HEK293 (cell line): ENCODE measurements around the gene CDH24.

ENCODE experiments used
- CTCF ChIA-PET: fragments of 350-600 bp; formaldehyde crosslinking; extraction: SDS; loops from one replicate; lab custom pipeline; 2021; ENCODE audit warnings: antibody characterized with exemption; lab: Yijun Ruan, JAX
- POLR2A ChIA-PET: fragments of 300-600 bp; formaldehyde crosslinking; extraction: SDS; loops from one replicate; lab custom pipeline; 2020; ENCODE audit warnings: antibody characterized with exemption, inconsistent platforms; lab: Yijun Ruan, JAX
- H3K27ac ChIP-seq: fragments of 200-500 bp; sonication (Bioruptor generic); 2 replicates; pipeline ENCODE4 v1.5.1; 2014; ENCODE audit warnings: low read depth, low read length, control low read depth, inconsistent platforms; ENCODE audit errors: extremely low read depth
- H3K36me3 ChIP-seq, 2 experiments: fragments of 200-500 bp in 1 of 2; sonication (Bioruptor generic) in 1 of 2; 1 replicate in 1 of 2; 2 replicates in 1 of 2; pipeline ENCODE4 v1.5.1; 2014 to 2017; ENCODE audit warnings: inconsistent platforms in 2 of 2, low read length in 2 of 2; ENCODE audit not compliant: control insufficient read depth in 2 of 2, insufficient read depth in 1 of 2
- H3K4me1 ChIP-seq: fragments of 200-500 bp; sonication (Bioruptor generic); 2 replicates; pipeline ENCODE4 v1.5.1; 2014; ENCODE audit warnings: mild to moderate bottlenecking, low read length, inconsistent platforms; ENCODE audit not compliant: control insufficient read depth, insufficient read depth
- H3K4me3 ChIP-seq: 2 replicates; pipeline ENCODE4 v1.5.1; 2011; ENCODE audit warnings: low read depth, mild to moderate bottlenecking, control low read depth, low read length, moderate library complexity
- H3K9me3 ChIP-seq: fragments of 200-500 bp; sonication (Bioruptor generic); 2 replicates; pipeline ENCODE4 v1.5.1; 2014; ENCODE audit warnings: low read depth, low read length, inconsistent platforms; ENCODE audit not compliant: control insufficient read depth, insufficient read depth
- GLIS1 ChIP-seq: fragments of 450-650 bp; formaldehyde crosslinking; IDR thresholded peaks from 2 replicates; pipeline ENCODE4 v1.5.1; 2016; ENCODE audit warnings: missing biosample characterization, missing genetic modification characterization
- IKZF3 ChIP-seq: fragments of 450-650 bp; IDR thresholded peaks from 2 replicates; pipeline ENCODE4 v1.5.0; 2018; ENCODE audit warnings: missing biosample characterization, mild to moderate bottlenecking, missing genetic modification characterization, moderate library complexity
- KLF17 ChIP-seq: fragments of 450-650 bp; formaldehyde crosslinking; IDR thresholded peaks from 2 replicates; pipeline ENCODE4 v1.5.1; 2016; ENCODE audit warnings: missing biosample characterization, missing genetic modification characterization
- KLF8 ChIP-seq: fragments of 450-650 bp; formaldehyde crosslinking; IDR thresholded peaks from 2 replicates; pipeline ENCODE4 v1.5.1; 2016; ENCODE audit warnings: missing biosample characterization, missing genetic modification characterization
- SALL2 ChIP-seq: fragments of 450-650 bp; formaldehyde crosslinking; IDR thresholded peaks from 2 replicates; pipeline ENCODE4 v1.5.0; 2017; ENCODE audit warnings: missing biosample characterization, mild to moderate bottlenecking, missing genetic modification characterization, borderline replicate concordance
- SP3 ChIP-seq: fragments of 450-650 bp; formaldehyde crosslinking; IDR thresholded peaks from 2 replicates; pipeline ENCODE4 v1.5.1; 2016; ENCODE audit warnings: missing biosample characterization, missing genetic modification characterization
- ZBTB17 ChIP-seq: fragments of 450-650 bp; formaldehyde crosslinking; IDR thresholded peaks from 2 replicates; pipeline ENCODE4 v1.5.1; 2016; ENCODE audit warnings: missing biosample characterization, missing genetic modification characterization
- ZBTB44 ChIP-seq: fragments of 450-650 bp; IDR thresholded peaks from 2 replicates; pipeline ENCODE4 v1.5.1; 2018; ENCODE audit warnings: missing biosample characterization, mild to moderate bottlenecking, missing genetic modification characterization
- ZBTB48 ChIP-seq: fragments of 450-650 bp; formaldehyde crosslinking; IDR thresholded peaks from 2 replicates; pipeline ENCODE4 v1.5.1; 2016; ENCODE audit warnings: missing biosample characterization, missing genetic modification characterization
- ZEB2 ChIP-seq: fragments of 450-650 bp; formaldehyde crosslinking; IDR thresholded peaks from 2 replicates; pipeline ENCODE4 v1.5.1; 2016; ENCODE audit warnings: missing biosample characterization, missing genetic modification characterization
- ZNF10 ChIP-seq: fragments of 450-650 bp; formaldehyde crosslinking; IDR thresholded peaks from 2 replicates; pipeline ENCODE4 v1.5.1; 2017; ENCODE audit warnings: missing biosample characterization, missing genetic modification characterization
- ZNF16 ChIP-seq: fragments of 450-650 bp; formaldehyde crosslinking; IDR thresholded peaks from 2 replicates; pipeline ENCODE4 v1.5.1; 2016; ENCODE audit warnings: low read depth, missing biosample characterization, missing genetic modification characterization
- ZNF24 ChIP-seq: fragments of 450-650 bp; formaldehyde crosslinking; IDR thresholded peaks from 2 replicates; pipeline ENCODE4 v1.5.1; 2016; ENCODE audit warnings: missing biosample characterization, missing genetic modification characterization
- ZNF341 ChIP-seq: fragments of 450-650 bp; formaldehyde crosslinking; IDR thresholded peaks from 2 replicates; pipeline ENCODE4; 2016; ENCODE audit warnings: low read depth, missing biosample characterization, missing genetic modification characterization
- ZNF791 ChIP-seq: fragments of 450-650 bp; formaldehyde crosslinking; IDR thresholded peaks from 2 replicates; pipeline ENCODE4 v1.5.1; 2016; ENCODE audit warnings: missing biosample characterization, missing genetic modification characterization
- ZSCAN30 ChIP-seq: fragments of 450-650 bp; IDR thresholded peaks from 2 replicates; pipeline ENCODE4 v1.5.1; 2018; ENCODE audit warnings: missing biosample characterization, mild to moderate bottlenecking, missing genetic modification characterization, moderate library complexity
- TF ChIP-seq, protein P1 (sequence below): fragments of 450-650 bp; formaldehyde crosslinking; IDR thresholded peaks from 2 replicates; pipeline ENCODE4 v1.5.1; 2017; ENCODE audit warnings: missing biosample characterization, missing genetic modification characterization
- TF ChIP-seq, protein P2 (sequence below): fragments of 450-650 bp; formaldehyde crosslinking; IDR thresholded peaks from 2 replicates; pipeline ENCODE4 v1.5.1; 2017; ENCODE audit warnings: missing biosample characterization, missing genetic modification characterization
- TF ChIP-seq, protein P3 (sequence below): fragments of 450-650 bp; formaldehyde crosslinking; IDR thresholded peaks from 2 replicates; pipeline ENCODE4 v1.5.1; 2016; ENCODE audit warnings: missing biosample characterization, missing genetic modification characterization

The CDH24 gene

DNA sequence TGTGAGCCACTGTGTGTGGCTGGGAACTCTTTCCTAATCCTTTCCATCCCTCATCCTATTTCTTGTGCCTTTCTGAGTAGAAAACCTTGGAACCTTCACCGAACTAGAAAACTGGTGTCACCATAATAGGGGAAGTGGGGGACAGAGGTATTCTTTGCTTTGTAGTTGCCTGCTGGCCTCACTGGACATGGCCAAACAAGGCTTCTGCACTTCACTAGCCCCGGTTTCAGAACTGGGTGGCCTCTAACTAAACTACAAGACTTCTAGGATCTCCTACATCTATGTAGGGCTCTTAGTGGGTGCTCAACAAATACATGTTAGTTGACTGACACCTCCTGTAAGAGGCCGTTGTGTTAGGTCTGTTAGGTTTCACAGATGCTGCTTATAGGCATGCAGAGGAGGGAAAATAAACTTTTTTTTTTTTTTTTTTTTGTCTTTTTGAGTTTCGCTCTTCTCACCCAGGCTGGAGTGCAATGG, 48.1 kb upstream of the CDH24 start (continued):
- TF ChIP-seq, protein P1, sequence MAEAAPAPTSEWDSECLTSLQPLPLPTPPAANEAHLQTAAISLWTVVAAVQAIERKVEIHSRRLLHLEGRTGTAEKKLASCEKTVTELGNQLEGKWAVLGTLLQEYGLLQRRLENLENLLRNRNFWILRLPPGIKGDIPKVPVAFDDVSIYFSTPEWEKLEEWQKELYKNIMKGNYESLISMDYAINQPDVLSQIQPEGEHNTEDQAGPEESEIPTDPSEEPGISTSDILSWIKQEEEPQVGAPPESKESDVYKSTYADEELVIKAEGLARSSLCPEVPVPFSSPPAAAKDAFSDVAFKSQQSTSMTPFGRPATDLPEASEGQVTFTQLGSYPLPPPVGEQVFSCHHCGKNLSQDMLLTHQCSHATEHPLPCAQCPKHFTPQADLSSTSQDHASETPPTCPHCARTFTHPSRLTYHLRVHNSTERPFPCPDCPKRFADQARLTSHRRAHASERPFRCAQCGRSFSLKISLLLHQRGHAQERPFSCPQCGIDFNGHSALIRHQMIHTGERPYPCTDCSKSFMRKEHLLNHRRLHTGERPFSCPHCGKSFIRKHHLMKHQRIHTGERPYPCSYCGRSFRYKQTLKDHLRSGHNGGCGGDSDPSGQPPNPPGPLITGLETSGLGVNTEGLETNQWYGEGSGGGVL (tag by site-specific recombination) = no peak
- TF ChIP-seq ZEB2 (tag by site-specific recombination) = no peak
- no peak for TF ChIP-seq ZNF24
- TF ChIP-seq, all 188 proteins: peak for 0

DNA sequence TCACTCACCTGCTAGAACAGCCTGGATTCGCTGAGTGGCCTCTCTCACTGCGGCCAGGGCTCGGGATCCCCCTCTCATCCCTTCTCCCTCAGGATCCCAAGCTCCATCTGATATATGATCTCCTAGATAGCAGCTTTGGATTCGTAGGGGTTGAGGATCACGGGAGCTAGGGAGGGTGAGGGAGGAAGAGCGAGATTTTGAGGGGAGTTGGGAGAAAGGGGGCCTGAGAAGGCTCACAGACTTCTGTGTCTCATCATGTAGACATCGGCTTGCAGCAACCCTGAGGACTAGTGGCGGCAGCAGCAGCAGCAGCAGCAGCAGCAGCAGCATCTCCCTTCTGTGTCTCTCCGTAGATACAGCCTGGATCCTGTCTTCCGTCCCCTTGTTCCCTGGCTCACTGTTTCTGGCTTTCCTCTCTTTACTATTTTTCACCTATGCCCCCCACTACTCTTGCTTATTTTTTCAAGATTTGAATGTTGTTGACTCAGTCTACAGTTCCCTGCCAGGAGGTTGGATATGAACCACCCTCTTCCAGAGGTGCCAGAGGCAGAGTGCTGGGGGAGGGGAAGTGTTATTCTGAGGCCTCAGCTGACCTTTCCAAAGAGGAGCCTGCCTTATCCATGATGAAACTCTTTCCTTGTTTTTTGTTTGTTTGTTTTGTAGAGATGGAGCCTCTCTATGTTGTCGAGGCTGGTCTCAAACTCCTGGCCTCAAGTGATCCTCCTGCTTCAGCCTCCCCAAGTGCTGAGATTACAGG, 47.4 kb upstream of the CDH24 start, which contains the start of gene CIROP:
CIROP (minus strand) TSS at position 399 of the 757 bp plus-strand sequence; CDS start at position 330, 69 bp downstream.
- H3K4me3 ChIP-seq = no peak within 1 kb of the TSS
- peaks cover 4% of the 10 kb centered on the region for H3K4me1 ChIP-seq
- CTCF ChIA-PET = interaction anchor here (0.6 to 0.7 kb wide), 3 partner anchors 8 to 83 kb away, joined by 3 read pairs; no protein-coding TSS in a partner anchor
- H3K9me3 ChIP-seq = no peaks in the 10 kb centered on the region
- TF ChIP-seq GLIS1 (tag by site-specific recombination) (peak; percentile 64), KLF8 (tag by site-specific recombination) (peak; percentile 12; the same call in 1 of the 2 replicates), ZNF16 (tag by site-specific recombination) (peak; percentile 56; the same call in 1 of the 2 replicates), ZNF791 (no peak), ZBTB17 (tag by site-specific recombination) (peak; percentile 35; the same call in 1 of the 2 replicates), ZNF10 (tag by site-specific recombination) (0 out of 2 replicates have a peak, but pooled peaks have one; percentile 11), SALL2 (no peak), ZNF341 (tag by site-specific recombination) (peak; percentile 55; the same call in 1 of the 2 replicates), ZEB2 (tag by site-specific recombination) (0 out of 2 replicates have a peak, but pooled peaks have one; percentile 19), ZBTB48 (tag by site-specific recombination) (no peak), IKZF3 (tag by site-specific recombination) (peak; percentile 64)
- TF ChIP-seq, protein P2, sequence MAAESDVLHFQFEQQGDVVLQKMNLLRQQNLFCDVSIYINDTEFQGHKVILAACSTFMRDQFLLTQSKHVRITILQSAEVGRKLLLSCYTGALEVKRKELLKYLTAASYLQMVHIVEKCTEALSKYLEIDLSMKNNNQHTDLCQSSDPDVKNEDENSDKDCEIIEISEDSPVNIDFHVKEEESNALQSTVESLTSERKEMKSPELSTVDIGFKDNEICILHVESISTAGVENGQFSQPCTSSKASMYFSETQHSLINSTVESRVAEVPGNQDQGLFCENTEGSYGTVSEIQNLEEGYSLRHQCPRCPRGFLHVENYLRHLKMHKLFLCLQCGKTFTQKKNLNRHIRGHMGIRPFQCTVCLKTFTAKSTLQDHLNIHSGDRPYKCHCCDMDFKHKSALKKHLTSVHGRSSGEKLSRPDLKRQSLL = peak; percentile 97
- TF ChIP-seq, protein P3, sequence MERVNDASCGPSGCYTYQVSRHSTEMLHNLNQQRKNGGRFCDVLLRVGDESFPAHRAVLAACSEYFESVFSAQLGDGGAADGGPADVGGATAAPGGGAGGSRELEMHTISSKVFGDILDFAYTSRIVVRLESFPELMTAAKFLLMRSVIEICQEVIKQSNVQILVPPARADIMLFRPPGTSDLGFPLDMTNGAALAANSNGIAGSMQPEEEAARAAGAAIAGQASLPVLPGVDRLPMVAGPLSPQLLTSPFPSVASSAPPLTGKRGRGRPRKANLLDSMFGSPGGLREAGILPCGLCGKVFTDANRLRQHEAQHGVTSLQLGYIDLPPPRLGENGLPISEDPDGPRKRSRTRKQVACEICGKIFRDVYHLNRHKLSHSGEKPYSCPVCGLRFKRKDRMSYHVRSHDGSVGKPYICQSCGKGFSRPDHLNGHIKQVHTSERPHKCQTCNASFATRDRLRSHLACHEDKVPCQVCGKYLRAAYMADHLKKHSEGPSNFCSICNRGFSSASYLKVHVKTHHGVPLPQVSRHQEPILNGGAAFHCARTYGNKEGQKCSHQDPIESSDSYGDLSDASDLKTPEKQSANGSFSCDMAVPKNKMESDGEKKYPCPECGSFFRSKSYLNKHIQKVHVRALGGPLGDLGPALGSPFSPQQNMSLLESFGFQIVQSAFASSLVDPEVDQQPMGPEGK (tag by site-specific recombination) = peak; percentile 24; the same call in 1 of the 2 replicates
- H3K36me3 ChIP-seq = no peaks in the 10 kb centered on the region
- H3K27ac ChIP-seq = no peak within 1 kb of the TSS
- POLR2A ChIA-PET = interaction anchor here (1.9 kb wide), 1 partner anchor 10 kb away, joined by 8 read pairs; the partner anchor contains the start of genes ACIN1 and C14orf119

DNA sequence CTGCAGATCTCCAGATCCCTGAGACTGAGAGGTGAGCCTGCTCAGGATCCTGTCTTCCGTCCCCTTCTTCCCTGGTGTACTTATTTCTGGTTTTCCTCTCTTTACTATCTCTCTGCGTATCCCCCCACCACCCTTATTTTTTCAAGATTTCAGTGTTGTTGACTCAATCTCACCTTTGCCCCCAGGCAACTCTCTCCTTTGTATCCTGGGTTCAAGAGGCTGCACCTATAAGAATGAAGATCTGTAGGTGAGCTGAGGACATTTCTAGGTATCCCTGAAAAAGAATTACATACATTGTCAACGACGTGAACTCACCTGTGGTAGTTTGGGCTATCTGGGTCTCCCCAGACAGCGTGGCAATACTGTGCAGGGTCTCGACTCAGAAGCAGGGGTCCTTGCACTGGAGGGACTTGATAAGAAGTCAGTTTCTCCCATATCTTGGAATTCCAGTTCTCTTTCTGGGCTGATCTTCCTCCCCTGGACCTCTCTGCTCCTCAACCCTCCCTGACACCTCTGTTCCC, 46.8 kb upstream of the CDH24 start:
- CTCF ChIA-PET = interaction anchor here (0.6 to 0.7 kb wide), 4 partner anchors 9 to 83 kb away, joined by 3 to 4 read pairs (median 3); no protein-coding TSS in a partner anchor
- POLR2A ChIA-PET = interaction anchor here (1.9 kb wide), 1 partner anchor 9 kb away, joined by 8 read pairs; the partner anchor contains the start of genes ACIN1 and C14orf119

More for the DNA sequence above, 46.8 kb upstream of the CDH24 start:
- H3K4me1 ChIP-seq = peaks cover 4% of the 10 kb centered on the region
- no peaks in the 10 kb centered on the region for H3K9me3 ChIP-seq
- no peak overlapping the region for H3K27ac ChIP-seq
- H3K36me3 ChIP-seq = peaks cover 0 to 2% of the 10 kb centered on the region in 2 experiments; a peak in 1 of 3 replicates
- no peak overlapping the region for H3K4me3 ChIP-seq
- TF ChIP-seq ZEB2 (tag by site-specific recombination) = peak; percentile 95
- TF ChIP-seq SP3 (tag by site-specific recombination) = 0 out of 2 replicates have a peak, but pooled peaks have one; percentile 9
- no peak for TF ChIP-seq ZBTB44
- 0 out of 2 replicates have a peak, but pooled peaks have one; percentile 4 for TF ChIP-seq KLF17
- no peak for TF ChIP-seq ZSCAN30 (tag by site-specific recombination)
- TF ChIP-seq, all 188 proteins: peak for 3
